Renal cortex interstitium (tissue), 11 donors: ENCODE data around the gene OR6B1. TPM values are rescaled to one million over a fixed set of nuclear protein-coding genes. Genes with fewer than 3 reads are reported as not detected.
"Not testable (repeated sequence)": the region's sequence is repeated elsewhere in the genome, so short reads cannot be mapped to it uniquely, and the experiment has no call there.

Experiments used
- DNase-seq, 11 donors: peaks; one replicate each; pipeline ENCODE4 v3.0.0-alpha.2; 2013; ENCODE audit warnings: low read depth in 9 of 11, low spot score in 4 of 11; ENCODE audit errors: extremely low read depth in 1 of 11
- polyA plus RNA-seq, 3 donors: library from polyadenylated mRNA; unstranded; fragments of 120-200 nt; gene quantifications; one replicate each; pipeline ENCODE4 v1.2.1, GENCODE V29; 2013; ENCODE audit not compliant: insufficient read length in 3 of 3

The OR6B1 gene
- polyA plus RNA-seq, 3 donors, result 0.03 TPM; not detected in 2

DNA sequence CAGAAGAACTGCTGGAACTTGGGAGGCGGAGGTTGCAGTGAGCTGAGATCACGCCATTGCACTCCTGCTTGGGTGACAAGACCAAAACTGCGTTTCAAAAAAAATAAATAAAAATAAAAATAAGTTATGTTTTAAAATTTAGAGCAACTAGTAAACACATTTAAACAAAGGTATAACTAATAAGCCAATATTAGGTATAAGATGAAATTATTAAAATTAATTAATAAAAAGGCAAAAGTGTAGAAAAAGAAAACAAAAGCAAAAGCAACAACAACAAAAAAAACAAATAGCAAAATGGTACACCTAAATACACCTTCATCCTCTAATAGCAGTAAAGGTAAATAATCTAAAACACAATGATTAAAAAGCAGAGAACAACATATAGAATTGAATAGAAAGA is 6.2 kb upstream of the OR6B1 start:
- DNase-seq, result no peak

DNA sequence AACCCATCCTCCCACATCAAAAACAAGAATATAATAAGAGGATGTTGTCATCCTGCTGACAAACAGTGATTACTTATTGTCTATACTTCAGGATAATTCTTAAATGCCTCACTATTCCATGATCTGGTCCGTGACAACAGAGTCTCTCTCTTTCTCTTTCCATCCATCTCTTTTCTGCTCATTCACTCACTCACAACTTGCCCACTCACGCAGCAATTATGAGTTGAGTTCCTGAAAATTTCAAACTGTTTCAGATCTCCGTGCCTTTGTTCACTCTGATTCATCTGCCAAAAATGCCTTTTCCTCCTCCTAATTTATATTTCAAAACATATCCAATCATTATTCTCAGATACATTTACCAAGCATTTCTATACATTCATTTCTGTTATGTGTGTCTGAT is 1.4 kb downstream of the OR6B1 start:
- DNase-seq, result no peak

DNA sequence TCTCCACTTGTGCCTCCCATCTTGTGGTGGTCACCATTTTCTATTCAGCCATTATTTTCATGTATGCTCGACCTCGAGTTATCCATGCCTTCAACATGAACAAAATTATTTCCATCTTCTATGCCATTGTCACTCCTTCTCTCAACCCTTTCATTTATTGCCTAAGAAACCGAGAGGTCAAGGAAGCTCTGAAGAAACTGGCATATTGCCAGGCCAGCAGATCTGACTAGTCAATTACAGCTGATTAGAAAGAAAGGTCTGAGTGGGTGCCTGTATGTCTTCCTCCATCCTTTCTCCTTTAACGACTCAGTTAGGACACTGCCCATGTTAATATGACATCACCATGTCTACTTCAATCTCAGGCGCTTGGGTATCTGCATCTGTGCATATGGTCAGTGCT is 4.6 kb downstream of the OR6B1 start:
- no peak for DNase-seq

DNA sequence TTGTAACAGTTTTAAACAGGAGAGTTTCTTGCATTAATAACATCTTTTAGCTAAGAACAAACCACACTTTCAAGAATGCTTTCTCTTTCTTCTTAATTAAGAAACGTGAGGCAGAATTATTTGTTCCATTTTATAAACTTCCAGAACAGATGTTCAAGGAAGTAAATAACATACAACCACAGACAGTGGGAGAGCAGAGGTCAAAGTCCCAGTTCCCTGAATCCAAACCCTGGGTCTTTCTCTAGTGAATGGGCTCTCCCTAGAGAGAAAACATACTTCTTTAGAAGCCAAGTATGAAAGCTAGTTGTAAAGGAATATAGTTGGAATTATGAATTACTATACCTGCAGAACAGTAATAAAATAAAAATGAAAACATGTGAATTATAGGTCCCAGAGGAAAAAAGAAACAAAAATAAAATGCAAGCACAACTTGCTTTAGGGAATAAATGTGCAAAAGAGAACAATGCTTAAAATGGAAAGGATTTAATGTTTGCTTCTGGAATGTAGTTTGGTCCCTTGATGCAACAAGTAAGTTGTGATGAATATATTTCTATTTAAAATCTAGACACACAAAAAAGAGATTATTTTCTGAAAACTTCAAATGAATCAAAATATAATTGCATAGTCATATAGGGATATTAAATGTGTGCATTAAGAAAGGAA is 6.0 kb downstream of the OR6B1 start:
- no peak for DNase-seq

DNA sequence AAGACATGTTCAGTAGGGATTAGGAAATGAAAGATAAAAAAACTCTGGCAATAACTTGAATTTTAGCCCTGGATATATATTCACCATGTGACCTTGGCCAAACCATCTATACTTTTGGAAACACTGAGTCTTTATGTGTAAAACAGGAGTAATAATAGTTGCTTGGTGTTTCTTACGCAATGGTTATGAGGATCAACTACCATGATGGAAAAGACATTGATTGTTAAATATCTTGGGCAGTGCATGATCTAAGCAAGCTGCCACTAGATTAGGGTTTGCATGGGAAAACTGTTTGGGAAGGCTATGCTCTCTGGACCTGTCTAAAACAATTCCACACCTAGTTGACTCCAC is 6.5 kb downstream of the OR6B1 start:
- no peak for DNase-seq

- DNase-seq, result no peak
These were observed 9.2 kb downstream of the OR6B1 start for GRCh38 chr7:144009361-144009760.

DNA sequence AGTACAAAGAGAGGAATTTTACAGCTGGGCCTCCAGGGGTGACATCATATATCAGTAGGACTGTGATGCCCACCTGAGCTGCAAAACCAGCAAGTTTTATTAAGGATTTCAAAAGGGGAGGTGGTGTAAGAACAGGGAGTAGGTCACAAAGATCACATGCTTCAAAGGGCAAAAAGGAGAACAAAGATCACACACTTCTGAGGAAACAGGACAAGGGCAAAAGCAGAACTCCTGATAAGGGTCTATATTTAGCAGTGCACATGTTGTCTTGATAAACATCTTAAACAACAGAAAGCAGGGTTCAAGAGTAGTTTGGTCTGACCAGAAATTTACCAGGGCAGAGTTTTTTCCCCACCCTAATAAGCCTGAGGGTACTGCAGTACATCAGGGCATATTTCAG is 9.9 kb downstream of the OR6B1 start:
- not testable (repeated sequence) for DNase-seq

- DNase-seq, result not testable (repeated sequence)
These were observed 10.7 kb downstream of the OR6B1 start for GRCh38 chr7:144010821-144011220.

- DNase-seq, result no peak
These were observed 11.5 kb downstream of the OR6B1 start for GRCh38 chr7:144011458-144012230.

DNA sequence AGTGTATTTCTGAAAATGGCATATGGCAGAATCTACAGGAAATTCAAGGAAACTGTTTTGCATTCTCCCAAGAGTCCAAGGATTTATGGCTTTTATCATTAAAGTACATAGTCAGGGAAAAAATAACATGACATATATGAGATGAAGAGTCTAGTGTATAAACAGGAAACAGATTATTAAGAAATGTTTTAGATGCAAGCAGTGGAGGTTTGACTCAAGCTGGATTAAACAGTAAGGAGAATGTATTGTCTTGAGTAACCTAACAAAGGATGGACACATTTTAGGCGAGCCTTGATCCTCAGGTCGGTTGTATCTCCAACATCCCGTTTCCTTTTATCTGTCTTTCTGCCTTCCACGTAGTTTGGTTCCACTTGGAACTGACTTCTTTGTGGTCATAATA is 17.9 kb downstream of the OR6B1 start:
- no peak for DNase-seq

DNA sequence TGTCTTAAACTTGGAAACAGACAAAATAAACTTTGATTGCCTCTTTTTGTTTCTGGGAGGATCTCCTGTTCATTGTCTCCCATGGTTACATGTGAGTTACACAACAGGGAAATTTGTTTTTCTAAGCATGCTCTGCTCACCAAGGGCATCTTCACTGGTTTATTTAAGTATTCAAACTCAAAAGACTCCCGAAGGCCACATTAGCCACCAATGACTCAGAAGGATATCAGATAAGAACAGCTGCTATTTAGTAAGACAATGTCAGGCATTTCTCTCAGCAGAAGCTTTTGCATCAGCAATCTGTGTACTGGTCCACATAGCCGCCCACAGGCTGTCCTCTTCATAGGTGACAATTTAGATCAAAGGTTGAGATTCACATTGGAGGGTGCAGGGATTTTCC is 19.3 kb downstream of the OR6B1 start:
- peak in 1 of 11 donors; percentile 13 for DNase-seq

DNA sequence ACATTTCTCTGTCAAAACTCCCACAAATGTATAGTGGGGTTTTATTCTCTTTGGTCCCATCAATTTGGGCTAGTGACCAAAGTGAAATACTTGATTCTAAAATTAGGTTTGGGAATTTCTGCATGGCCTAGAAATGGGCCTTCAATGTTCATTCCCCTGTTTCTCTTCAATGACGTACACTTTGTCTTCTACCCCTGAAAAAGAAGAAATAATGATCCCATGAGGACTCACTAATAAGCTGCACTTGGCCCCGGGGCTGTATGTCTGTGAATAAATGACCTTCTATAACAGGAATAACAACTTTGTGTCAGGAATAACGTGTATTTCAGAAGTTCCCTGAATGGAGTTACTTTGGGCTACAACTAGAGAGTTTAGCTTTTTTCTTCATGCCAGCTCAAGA is 20.2 kb downstream of the OR6B1 start:
- no peak for DNase-seq

- no peak for DNase-seq
These were observed 22.0 kb downstream of the OR6B1 start for GRCh38 chr7:144022169-144022568.

GRCh38 chr7:144023171-144023827 is 23.2 kb downstream of the OR6B1 start:
- DNase-seq, result no peak

DNA sequence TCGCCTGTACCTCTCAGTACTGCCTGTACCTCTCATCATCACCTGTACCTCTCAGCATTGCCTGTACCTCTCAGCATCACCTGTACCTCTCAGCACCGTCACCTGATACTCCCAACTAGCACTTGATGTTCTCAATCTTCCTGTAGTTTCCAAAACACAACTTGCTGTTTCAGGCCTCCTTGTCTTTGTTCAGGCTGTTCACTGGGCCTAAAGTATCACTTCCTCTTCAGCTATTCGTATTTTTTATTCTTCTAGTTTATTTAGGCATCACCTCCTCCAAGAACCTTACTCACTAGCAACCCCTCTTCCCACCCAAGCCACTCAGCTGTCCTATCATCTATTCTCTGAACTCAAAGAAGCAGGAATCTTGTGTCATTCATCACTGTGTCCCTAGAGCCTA is 24.1 kb downstream of the OR6B1 start:
- no peak for DNase-seq

- DNase-seq, result no peak
These were observed 26.2 kb downstream of the OR6B1 start for GRCh38 chr7:144026203-144026883.

DNA sequence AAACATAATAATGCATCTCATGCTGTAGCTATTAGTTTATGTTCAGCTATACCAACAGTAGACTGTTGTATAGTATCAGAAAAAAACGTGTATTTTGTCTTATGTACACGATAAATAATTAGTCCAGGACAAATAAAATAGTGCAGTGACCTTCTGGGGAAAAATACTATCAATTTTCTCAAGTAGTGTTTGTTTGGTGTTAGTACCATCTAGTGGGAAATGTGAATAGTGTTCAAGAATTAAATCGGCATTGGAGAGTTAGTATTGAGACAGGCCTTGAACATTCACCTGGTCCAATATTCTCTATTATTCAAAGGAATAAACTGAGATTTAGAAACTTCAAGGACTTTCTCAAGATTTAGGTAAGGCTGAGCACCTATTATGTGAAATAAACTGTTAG is 26.9 kb downstream of the OR6B1 start:
- peak in 4 of 11 donors; percentile 4 to 35 (median 14) for DNase-seq

GRCh38 chr7:144027974-144028373 is 27.9 kb downstream of the OR6B1 start:
- DNase-seq, result no peak

DNA sequence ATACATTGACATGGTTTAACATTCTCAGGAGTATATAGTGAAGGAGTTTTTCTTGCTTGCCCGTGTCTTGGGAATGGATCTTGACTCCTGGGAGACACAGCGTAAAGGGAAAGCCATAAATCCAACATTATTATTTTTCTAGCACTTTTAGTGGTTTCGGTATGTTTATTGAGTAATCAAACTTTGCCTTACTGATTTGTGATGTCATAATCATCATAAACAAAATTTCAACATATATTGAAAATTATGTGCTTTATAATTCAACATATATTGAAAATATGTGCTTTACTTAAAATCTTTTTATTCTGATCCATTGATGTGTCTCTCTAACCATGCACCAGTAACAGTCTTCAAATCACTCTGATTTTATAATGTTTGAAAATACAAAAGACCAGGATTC is 28.4 kb downstream of the OR6B1 start:
- no peak for DNase-seq

DNA sequence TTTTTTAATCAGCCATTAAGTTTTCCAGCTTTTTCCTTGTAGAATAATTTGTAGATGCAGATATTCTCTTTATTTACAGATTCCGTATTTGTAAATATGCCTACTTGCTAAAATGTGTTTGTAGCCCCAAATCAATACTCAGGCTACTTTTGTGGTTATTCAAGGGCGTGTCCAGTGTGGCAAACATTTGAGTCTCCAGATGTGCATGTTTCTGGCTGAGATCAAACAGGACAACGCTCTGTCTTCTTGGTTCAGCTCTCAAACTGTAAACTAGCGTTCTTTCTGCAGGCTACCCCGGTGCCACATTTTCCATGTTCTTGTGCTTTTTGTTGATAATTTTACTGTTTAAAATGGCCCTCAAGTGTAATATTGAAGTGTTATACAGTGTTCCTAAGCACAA is 32.4 kb downstream of the OR6B1 start:
- no peak for DNase-seq
